Fibroblast of lung (primary cell): Measurements from ENCODE around the gene GFPT2. TPM values are rescaled to one million over a fixed set of nuclear protein-coding genes. Genes with fewer than 3 reads are reported as not detected.

ENCODE experiments used
- DNase-seq, 2 donors: peaks; one replicate each; pipeline versions ENCODE4 v3.0.0 to v3.0.0-alpha.2; 2010; ENCODE audit warnings: low read depth in 2 of 2
- H2AFZ ChIP-seq: 2 replicates; pipeline ENCODE4 v1.5.1; 2012; ENCODE audit warnings: low read length, control low read depth, inconsistent platforms
- H3K27ac ChIP-seq: 2 replicates; pipeline ENCODE4 v1.5.1; 2011; ENCODE audit warnings: low read length, control low read depth; ENCODE audit not compliant: insufficient read depth
- H3K27me3 ChIP-seq: 2 replicates; pipeline ENCODE4 v1.5.1; 2011; ENCODE audit warnings: mild to moderate bottlenecking, low read length; ENCODE audit not compliant: control insufficient read depth, insufficient read depth
- H3K36me3 ChIP-seq: 2 replicates; pipeline ENCODE4 v1.5.1; 2011; ENCODE audit warnings: low read length; ENCODE audit not compliant: control insufficient read depth, insufficient read depth
- H3K4me1 ChIP-seq: 2 replicates; pipeline ENCODE4 v1.5.1; 2011; ENCODE audit warnings: low read length; ENCODE audit not compliant: control insufficient read depth, insufficient read depth; ENCODE audit errors: extremely low read depth
- H3K4me2 ChIP-seq: 2 replicates; pipeline ENCODE4 v1.5.1; 2011; ENCODE audit warnings: low read length, control low read depth; ENCODE audit not compliant: insufficient read depth; ENCODE audit errors: extremely low read depth
- H3K4me3 ChIP-seq, 4 experiments: fragments of 200-600 bp in 1 of 4; sonication (generic) in 1 of 4; replicated peaks in 1 of 4; 2 replicates each; pipeline ENCODE4 v1.5.1; 2011 to 2016; ENCODE audit warnings: low read length in 4 of 4, low read depth in 3 of 4, mild to moderate bottlenecking in 3 of 4, control low read depth in 2 of 4, inconsistent platforms in 1 of 4, mixed read lengths in 1 of 4; ENCODE audit not compliant: insufficient read depth in 1 of 4; ENCODE audit errors: control extremely low read depth in 1 of 4
- H3K79me2 ChIP-seq: 2 replicates; pipeline ENCODE4 v1.5.1; 2012; ENCODE audit warnings: mild to moderate bottlenecking, low read length, inconsistent platforms; ENCODE audit not compliant: control insufficient read depth, insufficient read depth
- H3K9ac ChIP-seq: 2 replicates; pipeline ENCODE4 v1.5.1; 2011; ENCODE audit warnings: mild to moderate bottlenecking, low read length, control low read depth; ENCODE audit not compliant: insufficient read depth
- H3K9me3 ChIP-seq: 2 replicates; pipeline ENCODE4 v1.5.1; 2012; ENCODE audit warnings: low read depth, low read length; ENCODE audit not compliant: control insufficient read depth, insufficient read depth
- H4K20me1 ChIP-seq: 2 replicates; pipeline ENCODE4 v1.5.1; 2011; ENCODE audit warnings: low read length; ENCODE audit not compliant: control insufficient read depth, insufficient read depth; ENCODE audit errors: extremely low read depth
- EZH2 ChIP-seq: IDR thresholded peaks from 2 replicates; pipeline ENCODE4 v1.5.1; 2012; ENCODE audit warnings: low read length, control low read depth, mild to moderate bottlenecking; ENCODE audit errors: missing control alignments
- polyA plus RNA-seq, 2 donors: library from polyadenylated mRNA; depleted of rRNA in 1 of 2; stranded (reverse) in 1 of 2; unstranded in 1 of 2; fragments of >200 nt; gene quantifications; 2 replicates each; pipeline ENCODE4 v1.2.1, GENCODE V29; 2011 to 2012; ENCODE audit warnings: missing spikeins in 1 of 2
- total RNA-seq: library from RNA; depleted of rRNA; stranded (reverse); fragments of >200 nt; gene quantifications from 2 replicates; pipeline ENCODE4 v1.2.1, GENCODE V29; 2014
- TF ChIP-seq, protein P1 (sequence below), 2 donors: IDR thresholded peaks in 1 of 2; conservative IDR thresholded peaks in 1 of 2; 1 replicate in 1 of 2; 2 replicates in 1 of 2; pipeline ENCODE4 v1.5.1; 2011 to 2012; ENCODE audit warnings: low read length in 2 of 2, control low read depth in 1 of 2, inconsistent platforms in 1 of 2, low read depth in 1 of 2, mild to moderate bottlenecking in 1 of 2

Gene GFPT2
- total and polyA plus RNA-seq, 2 donors (not counting 1 experiment from before 2014, with no cell fraction given), result 6.1 to 19.3 TPM

GRCh38 chr5:180281706-180282105 is 71.4 kb downstream of the GFPT2 start:
- no peak for TF ChIP-seq EZH2
- TF ChIP-seq, protein P1, sequence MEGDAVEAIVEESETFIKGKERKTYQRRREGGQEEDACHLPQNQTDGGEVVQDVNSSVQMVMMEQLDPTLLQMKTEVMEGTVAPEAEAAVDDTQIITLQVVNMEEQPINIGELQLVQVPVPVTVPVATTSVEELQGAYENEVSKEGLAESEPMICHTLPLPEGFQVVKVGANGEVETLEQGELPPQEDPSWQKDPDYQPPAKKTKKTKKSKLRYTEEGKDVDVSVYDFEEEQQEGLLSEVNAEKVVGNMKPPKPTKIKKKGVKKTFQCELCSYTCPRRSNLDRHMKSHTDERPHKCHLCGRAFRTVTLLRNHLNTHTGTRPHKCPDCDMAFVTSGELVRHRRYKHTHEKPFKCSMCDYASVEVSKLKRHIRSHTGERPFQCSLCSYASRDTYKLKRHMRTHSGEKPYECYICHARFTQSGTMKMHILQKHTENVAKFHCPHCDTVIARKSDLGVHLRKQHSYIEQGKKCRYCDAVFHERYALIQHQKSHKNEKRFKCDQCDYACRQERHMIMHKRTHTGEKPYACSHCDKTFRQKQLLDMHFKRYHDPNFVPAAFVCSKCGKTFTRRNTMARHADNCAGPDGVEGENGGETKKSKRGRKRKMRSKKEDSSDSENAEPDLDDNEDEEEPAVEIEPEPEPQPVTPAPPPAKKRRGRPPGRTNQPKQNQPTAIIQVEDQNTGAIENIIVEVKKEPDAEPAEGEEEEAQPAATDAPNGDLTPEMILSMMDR (conservative IDR thresholded peaks at IDR 0.05 in 1 of 2, IDR thresholded peaks at IDR 0.05 in 1 of 2; ENCODE audit: low read depth in 1 of 2, low read length in 2 of 2), result no peak
- Histone ChIP-seq H2AFZ (no peak overlapping the region), H3K4me1 (no peaks in the 10 kb centered on the region), H3K9me3 (no peaks in the 10 kb centered on the region), H3K4me2 (no peak overlapping the region), H3K27ac (no peak overlapping the region), H4K20me1 (no peaks in the 10 kb centered on the region), H3K79me2 (no peaks in the 10 kb centered on the region), H3K4me3 (no peak overlapping the region), H3K36me3 (peaks cover 2% of the 10 kb centered on the region), H3K27me3 (no peaks in the 10 kb centered on the region), H3K9ac (no peak overlapping the region)
- DNase-seq, result no peak

GRCh38 chr5:180274695-180275094 is 78.4 kb downstream of the GFPT2 start:
- H3K27ac ChIP-seq, result no peak overlapping the region
- H3K4me2 ChIP-seq, result no peak overlapping the region
- peaks cover 2% of the 10 kb centered on the region for H3K36me3 ChIP-seq
- H2AFZ ChIP-seq, result no peak overlapping the region
- H4K20me1 ChIP-seq, result no peaks in the 10 kb centered on the region
- H3K9ac ChIP-seq, result no peak overlapping the region
- H3K9me3 ChIP-seq, result no peaks in the 10 kb centered on the region
- no peaks in the 10 kb centered on the region for H3K4me1 ChIP-seq
- H3K79me2 ChIP-seq, result no peaks in the 10 kb centered on the region
- no peak overlapping the region for H3K4me3 ChIP-seq
- no peaks in the 10 kb centered on the region for H3K27me3 ChIP-seq
- TF ChIP-seq, protein P1 (conservative IDR thresholded peaks at IDR 0.05 in 1 of 2, IDR thresholded peaks at IDR 0.05 in 1 of 2; ENCODE audit: low read depth in 1 of 2, low read length in 2 of 2), result no peak
- TF ChIP-seq EZH2, result no peak
- no peak for DNase-seq

- DNase-seq, result no peak
- Histone ChIP-seq H3K4me3 (no peak overlapping the region), H3K4me1 (no peaks in the 10 kb centered on the region), H3K9me3 (no peaks in the 10 kb centered on the region), H3K27ac (no peak overlapping the region), H3K4me2 (no peak overlapping the region), H3K9ac (no peak overlapping the region), H3K36me3 (peaks cover 2% of the 10 kb centered on the region), H4K20me1 (no peaks in the 10 kb centered on the region), H3K27me3 (no peaks in the 10 kb centered on the region), H2AFZ (no peak overlapping the region), H3K79me2 (no peaks in the 10 kb centered on the region)
- no peak for TF ChIP-seq EZH2
Measured at GRCh38 chr5:180271221-180271620, 81.9 kb downstream of the GFPT2 start.

GRCh38 chr5:180259260-180259611 is 93.9 kb downstream of the GFPT2 start:
- DNase-seq, result peak; percentile 1 to 22
- TF ChIP-seq, protein P1 (conservative IDR thresholded peaks at IDR 0.05 in 1 of 2, IDR thresholded peaks at IDR 0.05 in 1 of 2; ENCODE audit: low read depth in 1 of 2, low read length in 2 of 2), result no peak
- no peak for TF ChIP-seq EZH2
- Histone ChIP-seq H3K36me3 (no peaks in the 10 kb centered on the region), H3K4me3 (no peak overlapping the region), H3K4me2 (no peak overlapping the region), H2AFZ (no peak overlapping the region), H3K4me1 (no peaks in the 10 kb centered on the region), H4K20me1 (no peaks in the 10 kb centered on the region), H3K27me3 (no peaks in the 10 kb centered on the region), H3K9ac (no peak overlapping the region), H3K27ac (no peak overlapping the region), H3K9me3 (peaks cover 2% of the 10 kb centered on the region), H3K79me2 (no peaks in the 10 kb centered on the region)
